Gastrocnemius medialis (tissue), 4 donors: Measurements from ENCODE around the gene PSAP.

Source experiments
- CTCF ChIP-seq, 5 experiments: fragments of 450-650 bp in 3 of 5; fragments of 200-600 bp in 2 of 5; sonication (generic) in 2 of 5; IDR thresholded peaks in 4 of 5; conservative IDR thresholded peaks in 1 of 5; 1 replicate in 4 of 5; 2 replicates in 1 of 5; pipeline ENCODE4 v1.5.1; 2016 to 2019; ENCODE audit warnings: antibody characterized with exemption in 5 of 5, mild to moderate bottlenecking in 3 of 5, moderate library complexity in 3 of 5
- POLR2A ChIP-seq, 2 donors: fragments of 450-650 bp; IDR thresholded peaks; one replicate each; pipeline ENCODE4 v1.6.1; 2017; ENCODE audit warnings: antibody characterized with exemption in 2 of 2, mild to moderate bottlenecking in 2 of 2, moderate library complexity in 2 of 2

DNA sequence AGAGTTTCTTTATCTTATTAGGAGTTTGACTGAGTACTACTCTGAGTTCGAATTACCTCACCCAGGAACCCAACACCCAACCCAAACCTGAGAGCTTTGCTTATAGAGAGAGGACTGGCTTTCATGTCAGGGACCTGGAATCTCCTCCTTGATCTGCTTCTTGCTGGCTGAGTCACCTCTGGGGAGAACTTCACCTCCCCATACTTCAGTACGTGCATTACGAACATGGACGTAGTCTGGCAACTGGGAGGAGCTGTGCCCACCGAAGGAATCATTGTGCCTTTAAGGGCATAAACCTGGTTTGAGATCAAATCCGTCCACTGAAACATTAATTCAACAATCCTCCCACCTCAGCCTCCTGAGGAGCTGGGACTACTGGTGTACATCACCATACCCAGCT lies 12.2 kb upstream of the PSAP start:
- TF ChIP-seq CTCF (IDR thresholded peaks at IDR 0.05 in 4 of 5, conservative IDR thresholded peaks at IDR 0.05 in 1 of 5) = no peak
- no peak for TF ChIP-seq POLR2A (IDR thresholded peaks at IDR 0.05)
